ENCODE measurements around the gene TSPAN18.

Gene TSPAN18

DNA sequence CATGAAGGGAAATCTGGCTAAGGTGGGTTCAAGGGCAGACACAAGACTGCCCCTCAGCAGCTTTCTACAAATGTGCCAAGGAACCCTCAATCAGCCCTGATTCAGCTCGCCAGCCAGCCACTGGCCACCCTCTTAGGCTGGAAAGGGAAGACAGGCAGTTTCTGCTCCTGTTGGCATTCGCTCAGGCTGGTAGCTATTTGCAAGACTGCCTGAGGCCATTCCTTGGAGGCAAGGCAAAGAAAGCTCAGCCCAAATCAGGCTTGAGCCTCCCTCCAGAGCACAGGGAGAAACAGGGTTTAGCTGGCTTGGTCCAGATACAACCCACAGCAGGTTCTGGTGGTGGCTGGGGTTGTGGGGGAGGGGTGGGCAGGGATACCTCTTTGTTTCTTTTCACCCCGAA lies 204.7 kb downstream of the TSPAN18 start:
- TF ChIP-seq, protein P1, sequence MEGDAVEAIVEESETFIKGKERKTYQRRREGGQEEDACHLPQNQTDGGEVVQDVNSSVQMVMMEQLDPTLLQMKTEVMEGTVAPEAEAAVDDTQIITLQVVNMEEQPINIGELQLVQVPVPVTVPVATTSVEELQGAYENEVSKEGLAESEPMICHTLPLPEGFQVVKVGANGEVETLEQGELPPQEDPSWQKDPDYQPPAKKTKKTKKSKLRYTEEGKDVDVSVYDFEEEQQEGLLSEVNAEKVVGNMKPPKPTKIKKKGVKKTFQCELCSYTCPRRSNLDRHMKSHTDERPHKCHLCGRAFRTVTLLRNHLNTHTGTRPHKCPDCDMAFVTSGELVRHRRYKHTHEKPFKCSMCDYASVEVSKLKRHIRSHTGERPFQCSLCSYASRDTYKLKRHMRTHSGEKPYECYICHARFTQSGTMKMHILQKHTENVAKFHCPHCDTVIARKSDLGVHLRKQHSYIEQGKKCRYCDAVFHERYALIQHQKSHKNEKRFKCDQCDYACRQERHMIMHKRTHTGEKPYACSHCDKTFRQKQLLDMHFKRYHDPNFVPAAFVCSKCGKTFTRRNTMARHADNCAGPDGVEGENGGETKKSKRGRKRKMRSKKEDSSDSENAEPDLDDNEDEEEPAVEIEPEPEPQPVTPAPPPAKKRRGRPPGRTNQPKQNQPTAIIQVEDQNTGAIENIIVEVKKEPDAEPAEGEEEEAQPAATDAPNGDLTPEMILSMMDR (IDR thresholded peaks at IDR 0.05; ENCODE audit: insufficient read depth, low read depth, low read length, missing control alignments), result no peak

DNA sequence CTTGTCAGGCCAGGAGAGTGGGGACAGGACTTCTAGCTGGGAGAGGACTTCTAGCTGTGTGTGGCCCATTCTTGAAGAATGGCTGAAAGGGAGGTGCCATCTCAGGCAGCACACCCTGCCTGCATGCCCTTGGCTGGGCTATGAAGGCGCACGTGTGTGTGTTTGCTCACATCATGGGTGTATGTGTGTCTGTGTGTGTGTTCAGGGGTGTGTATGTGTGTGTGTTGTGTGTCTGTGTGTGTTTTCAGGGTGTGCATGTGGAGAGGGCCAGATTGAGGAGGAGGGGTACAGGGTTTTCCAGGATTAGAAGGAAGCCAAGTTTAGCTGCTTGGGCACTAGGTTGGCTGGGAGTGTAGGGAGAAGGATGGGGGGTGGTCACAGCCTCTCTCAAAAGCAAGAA lies 207.3 kb downstream of the TSPAN18 start:
- TF ChIP-seq, protein P1 (IDR thresholded peaks at IDR 0.05; ENCODE audit: insufficient read depth, low read depth, low read length, missing control alignments), result no peak
- no peak for DNase-seq (ENCODE audit: low read depth)
- no peak overlapping the region for H3K4me3 ChIP-seq (ENCODE audit: low read depth, low read length)

More for the DNA sequence above, 204.7 kb downstream of the TSPAN18 start:
- H3K4me3 ChIP-seq (ENCODE audit: low read depth, low read length), result no peak overlapping the region
- no peak for DNase-seq (ENCODE audit: low read depth)

DNA sequence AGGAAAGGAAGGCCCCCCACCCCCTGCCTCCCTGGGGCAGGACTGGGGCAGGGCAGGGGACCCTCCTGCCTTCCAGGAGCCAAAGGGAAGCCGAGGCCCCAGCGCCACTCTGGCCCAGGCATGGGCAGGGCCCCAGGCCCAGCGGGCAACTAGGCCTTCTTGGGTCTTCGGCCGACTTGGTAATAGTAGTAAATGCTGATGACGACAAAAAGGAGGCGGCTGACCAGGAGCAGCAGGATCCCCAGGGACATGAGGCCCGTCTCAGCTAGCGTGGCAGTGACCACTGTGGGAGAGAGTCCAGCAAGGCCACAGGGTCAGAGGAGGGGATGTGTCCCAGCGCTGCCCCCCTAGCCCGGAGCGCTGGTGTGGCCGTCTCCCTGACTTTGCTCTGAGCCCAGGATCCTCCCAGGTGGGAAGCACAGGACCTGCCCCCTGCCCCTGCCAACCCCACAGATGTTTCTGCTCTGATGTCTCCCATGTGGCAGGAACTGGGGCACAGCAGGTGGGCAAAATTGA lies 208.0 kb downstream of the TSPAN18 start:
- H3K4me3 ChIP-seq (ENCODE audit: low read depth, low read length), result no peak overlapping the region
- TF ChIP-seq, protein P1 (IDR thresholded peaks at IDR 0.05; ENCODE audit: insufficient read depth, low read depth, low read length, missing control alignments), result no peak
- no peak for DNase-seq (ENCODE audit: low read depth)

DNA sequence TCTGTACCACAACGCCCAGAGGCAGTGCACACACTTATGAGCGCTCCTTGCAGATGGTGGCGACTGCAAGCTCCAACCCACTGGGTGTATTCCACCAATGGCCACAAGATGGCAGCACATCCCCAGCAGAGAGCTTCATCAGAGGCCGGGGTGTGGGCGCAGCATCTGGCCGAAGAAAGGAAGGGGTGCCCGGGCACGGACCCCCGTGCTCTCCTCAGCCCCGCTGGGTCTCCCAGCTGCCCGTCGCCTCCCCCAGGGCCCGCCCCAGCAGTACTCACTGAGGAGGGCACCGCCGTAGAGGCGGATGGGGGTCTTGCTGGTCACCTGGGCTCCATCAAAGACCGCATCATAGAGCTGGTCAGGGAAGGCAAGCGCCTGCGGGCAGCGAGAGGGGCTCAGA lies 209.8 kb downstream of the TSPAN18 start:
- H3K4me3 ChIP-seq (ENCODE audit: low read depth, low read length), result no peak overlapping the region
- TF ChIP-seq, protein P1 (IDR thresholded peaks at IDR 0.05; ENCODE audit: insufficient read depth, low read depth, low read length, missing control alignments), result peak; percentile 88
- DNase-seq (ENCODE audit: low read depth), result peak; percentile 83

DNA sequence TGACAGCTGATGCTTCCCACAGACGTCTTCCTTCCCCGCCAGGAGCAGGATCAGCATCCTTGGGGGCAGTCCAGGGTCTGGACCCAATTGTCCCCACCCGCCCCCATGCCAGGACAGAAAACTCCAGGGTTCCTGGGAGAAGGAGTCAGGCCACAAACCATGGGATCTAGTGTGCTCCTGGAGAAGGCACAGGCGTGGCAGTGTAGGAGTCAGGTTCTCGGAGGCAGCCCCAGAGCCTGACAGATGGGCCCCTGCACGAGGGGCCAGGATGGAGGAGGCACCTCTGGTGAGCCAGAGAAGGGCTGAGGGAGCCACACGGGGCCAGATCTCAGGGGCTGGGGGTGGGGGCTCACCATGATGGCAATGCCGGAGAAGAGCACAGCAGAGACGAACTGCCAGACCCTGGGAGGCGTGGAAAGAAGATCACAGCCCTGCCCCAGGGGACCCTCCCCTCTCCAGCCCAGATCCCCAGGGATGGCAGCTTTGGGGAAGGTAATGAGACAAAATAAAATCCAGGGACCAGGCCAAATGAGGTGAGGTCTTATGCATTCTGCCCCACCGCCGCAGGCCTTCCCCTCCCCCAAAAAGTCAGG lies 210.3 kb downstream of the TSPAN18 start:
- DNase-seq (ENCODE audit: low read depth), result no peak
- no peak overlapping the region for H3K4me3 ChIP-seq (ENCODE audit: low read depth, low read length)
- TF ChIP-seq, protein P1 (IDR thresholded peaks at IDR 0.05; ENCODE audit: insufficient read depth, low read depth, low read length, missing control alignments), result no peak

DNA sequence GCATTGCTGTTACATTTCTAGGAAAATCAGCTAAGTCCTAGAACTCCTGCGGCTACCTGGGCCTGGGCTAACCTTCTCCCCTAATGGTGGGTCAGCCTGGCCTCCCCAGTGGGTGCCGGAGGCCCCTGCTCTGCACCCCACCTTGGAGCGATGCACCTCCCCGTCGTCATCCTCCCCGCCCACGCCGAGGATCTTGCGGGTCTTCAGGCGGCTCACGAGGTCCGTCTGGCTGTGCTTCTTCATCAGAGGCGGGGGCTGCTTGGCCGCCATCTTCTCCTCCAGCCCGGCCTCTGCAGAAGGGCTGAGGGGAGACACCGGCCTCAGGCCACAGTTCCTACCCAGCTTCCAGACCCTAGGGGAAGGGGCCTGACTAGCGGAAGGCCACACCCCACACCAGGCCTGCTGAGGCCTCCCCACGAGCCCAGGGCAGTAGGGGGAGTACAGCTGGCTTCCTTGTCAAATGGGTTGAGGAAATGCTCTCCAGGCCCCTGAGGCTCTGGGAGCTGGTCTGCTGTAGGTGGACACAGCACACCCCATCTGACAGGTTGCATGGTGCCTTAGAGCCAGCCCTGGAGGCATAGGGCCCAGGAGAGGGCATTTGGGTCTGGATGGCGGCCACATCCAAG lies 211.4 kb downstream of the TSPAN18 start:
- TF ChIP-seq, protein P1 (IDR thresholded peaks at IDR 0.05; ENCODE audit: insufficient read depth, low read depth, low read length, missing control alignments), result no peak
- DNase-seq (ENCODE audit: low read depth), result no peak

More for the DNA sequence above, 211.4 kb downstream of the TSPAN18 start:
- no peak overlapping the region for H3K4me3 ChIP-seq (ENCODE audit: low read depth, low read length)

All from GM12865 (cell line).